Measurements from ENCODE around the gene ABCA2.

GRCh38 chr9:137009217-137009616 is 18.8 kb downstream of the ABCA2 start:
- no peak for TF ChIP-seq ISL1 (CRISPR knock-in tag; IDR thresholded peaks at IDR 0.05)
- TF ChIP-seq, protein P1, sequence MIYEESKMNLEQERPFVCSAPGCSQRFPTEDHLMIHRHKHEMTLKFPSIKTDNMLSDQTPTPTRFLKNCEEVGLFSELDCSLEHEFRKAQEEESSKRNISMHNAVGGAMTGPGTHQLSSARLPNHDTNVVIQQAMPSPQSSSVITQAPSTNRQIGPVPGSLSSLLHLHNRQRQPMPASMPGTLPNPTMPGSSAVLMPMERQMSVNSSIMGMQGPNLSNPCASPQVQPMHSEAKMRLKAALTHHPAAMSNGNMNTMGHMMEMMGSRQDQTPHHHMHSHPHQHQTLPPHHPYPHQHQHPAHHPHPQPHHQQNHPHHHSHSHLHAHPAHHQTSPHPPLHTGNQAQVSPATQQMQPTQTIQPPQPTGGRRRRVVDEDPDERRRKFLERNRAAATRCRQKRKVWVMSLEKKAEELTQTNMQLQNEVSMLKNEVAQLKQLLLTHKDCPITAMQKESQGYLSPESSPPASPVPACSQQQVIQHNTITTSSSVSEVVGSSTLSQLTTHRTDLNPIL (CRISPR knock-in tag; IDR thresholded peaks at IDR 0.05; ENCODE audit: low read depth), result no peak

All from SK-N-SH treated with all-trans-retinoic acid at 6 μM for 48 hours (cell line).